Heart left ventricle (tissue), 13 donors: Measurements from ENCODE around the gene RPS6KA5.

Experiments used
- POLR2A ChIP-seq, 2 donors: fragments of 450-650 bp; IDR thresholded peaks; one replicate each; pipeline ENCODE4 v1.6.1; 2017; ENCODE audit warnings: antibody characterized with exemption in 2 of 2, mild to moderate bottlenecking in 2 of 2, moderate library complexity in 2 of 2
- TF ChIP-seq, protein P1 (sequence below), 12 donors: fragments of 200-600 bp; sonication (generic) in 4 of 12; IDR thresholded peaks; one replicate each; pipeline versions ENCODE4 v1.5.0 to v1.8.0; 2018 to 2022; ENCODE audit warnings: antibody characterized with exemption in 12 of 12, mild to moderate bottlenecking in 5 of 12
- donor health status: ischemic (EF 13 %, LVEDD 7.1; RV severe dilation, severe dysfunction).
- donor health status: DM: no; HTN: yes; CAD: no.
- donor health status: DM: no; HTN: no; CAD: no.
- donor health status: ischemic (EF 25% LVEDD 6.9; RV normal size, moderate dysfunction).
- donor health status: ischemic (EF 25% LVEDD 5.7; RV mildly dilated, moderate dysfunction).
- donor health status: ischemic (EF 35%, LVEDD 5.7; RV mildly dilated, moderate dysfunction).
- donor health status: nonischemic (EF 11% LVEDD 7.7; RV severe dilation, severe dysfunction).
- donor health status: DM: yes; HTN: yes; CAD: no.
- donor health status: PGD.
- donor health status: ischemic (EF 29% LVEDD 5.4; RV normal size, mild dysfunction).
- donor health status: nonischemic (EF 23%, LVEDD 6.1; RV moderate dilation, normal function).

DNA sequence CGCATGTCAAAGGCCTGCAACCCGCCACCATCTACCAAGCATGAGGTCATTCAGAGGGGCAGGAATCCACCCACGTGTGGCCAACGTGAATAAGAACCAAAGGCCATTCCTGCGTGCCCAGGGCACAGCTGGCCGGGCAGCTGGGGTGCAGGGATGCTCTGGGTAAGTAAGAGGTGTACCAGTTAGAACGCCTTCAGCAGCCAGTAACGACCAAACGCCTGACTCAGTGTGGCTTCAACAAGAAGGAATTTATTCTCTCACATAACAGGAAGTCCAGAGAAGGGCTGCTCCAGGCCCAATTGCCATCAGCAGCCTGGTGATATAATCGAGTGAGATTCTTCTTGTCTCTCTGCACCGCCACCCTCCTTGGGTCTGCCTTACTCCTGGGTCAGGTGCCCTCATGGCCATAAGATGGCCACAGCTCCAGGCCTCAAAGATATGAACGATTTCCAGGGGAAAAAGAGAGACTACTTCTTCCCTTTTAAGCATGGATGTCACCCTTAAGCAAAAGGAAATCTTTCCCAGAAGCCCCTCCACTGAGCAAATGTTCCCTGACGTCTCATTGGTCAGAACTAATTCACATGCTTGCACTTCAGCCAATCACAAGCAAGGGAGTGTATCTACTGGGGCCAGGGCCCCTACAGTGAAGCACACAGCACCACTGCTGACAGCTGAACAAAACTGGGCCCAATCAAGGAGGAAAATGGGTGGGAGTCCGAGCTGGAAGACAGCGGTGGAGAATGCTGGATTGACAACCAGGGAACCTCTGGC is 251.5 kb downstream of the RPS6KA5 start:
- TF ChIP-seq, protein P1, sequence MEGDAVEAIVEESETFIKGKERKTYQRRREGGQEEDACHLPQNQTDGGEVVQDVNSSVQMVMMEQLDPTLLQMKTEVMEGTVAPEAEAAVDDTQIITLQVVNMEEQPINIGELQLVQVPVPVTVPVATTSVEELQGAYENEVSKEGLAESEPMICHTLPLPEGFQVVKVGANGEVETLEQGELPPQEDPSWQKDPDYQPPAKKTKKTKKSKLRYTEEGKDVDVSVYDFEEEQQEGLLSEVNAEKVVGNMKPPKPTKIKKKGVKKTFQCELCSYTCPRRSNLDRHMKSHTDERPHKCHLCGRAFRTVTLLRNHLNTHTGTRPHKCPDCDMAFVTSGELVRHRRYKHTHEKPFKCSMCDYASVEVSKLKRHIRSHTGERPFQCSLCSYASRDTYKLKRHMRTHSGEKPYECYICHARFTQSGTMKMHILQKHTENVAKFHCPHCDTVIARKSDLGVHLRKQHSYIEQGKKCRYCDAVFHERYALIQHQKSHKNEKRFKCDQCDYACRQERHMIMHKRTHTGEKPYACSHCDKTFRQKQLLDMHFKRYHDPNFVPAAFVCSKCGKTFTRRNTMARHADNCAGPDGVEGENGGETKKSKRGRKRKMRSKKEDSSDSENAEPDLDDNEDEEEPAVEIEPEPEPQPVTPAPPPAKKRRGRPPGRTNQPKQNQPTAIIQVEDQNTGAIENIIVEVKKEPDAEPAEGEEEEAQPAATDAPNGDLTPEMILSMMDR (IDR thresholded peaks at IDR 0.05): no peak
- TF ChIP-seq POLR2A (IDR thresholded peaks at IDR 0.05): no peak
